RWPE1 (cell line): Measurements from ENCODE around the gene TENM4.

ENCODE experiments used
- CTCF ChIA-PET: fragments of 350-600 bp; sonication (Branson Sonifier 250); formaldehyde crosslinking; extraction: SDS; loops from one replicate; lab custom pipeline; 2021; lab: Yijun Ruan, JAX
- POLR2A ChIA-PET: fragments of 400-600 bp; formaldehyde crosslinking; extraction: SDS; loops from one replicate; lab custom pipeline; 2020; ENCODE audit warnings: antibody characterized with exemption; ENCODE audit not compliant: low non-redundant PET; lab: Yijun Ruan, JAX
- DNase-seq: peaks from one replicate; pipeline ENCODE4 v3.0.0; 2012; ENCODE audit warnings: low spot score
- H3K27ac ChIP-seq: fragments of 450-650 bp; 2 replicates; pipeline ENCODE4 v1.5.1; 2017
- TF ChIP-seq, protein P1 (sequence below): fragments of 450-650 bp; conservative IDR thresholded peaks from 2 replicates; pipeline ENCODE4 v1.5.1; 2017; ENCODE audit warnings: low read depth, mild to moderate bottlenecking

The TENM4 gene

DNA sequence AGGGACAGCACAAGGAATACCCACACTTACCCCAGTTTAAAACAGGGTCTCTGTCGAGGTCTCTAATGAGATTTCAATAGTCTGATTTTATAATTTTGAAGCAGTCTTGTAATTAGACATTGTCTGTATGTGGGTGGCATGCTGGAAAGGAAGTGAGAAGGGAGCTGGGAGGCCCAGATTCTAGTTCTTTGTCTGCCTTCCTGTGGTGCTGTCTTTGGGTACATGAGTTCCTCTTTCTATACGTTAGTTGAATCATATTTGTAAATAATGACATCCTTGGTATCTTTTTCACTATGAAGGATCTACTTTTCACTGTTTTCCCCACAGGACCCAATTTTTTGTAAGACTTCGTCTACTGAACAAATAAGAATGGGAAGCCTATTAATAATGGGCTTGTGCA lies 42.0 kb upstream of the TENM4 start:
- DNase-seq = no peak
- no peak overlapping the region for H3K27ac ChIP-seq
- ChIA-PET CTCF (no interaction called here), POLR2A (no interaction called here)
- TF ChIP-seq, protein P1, sequence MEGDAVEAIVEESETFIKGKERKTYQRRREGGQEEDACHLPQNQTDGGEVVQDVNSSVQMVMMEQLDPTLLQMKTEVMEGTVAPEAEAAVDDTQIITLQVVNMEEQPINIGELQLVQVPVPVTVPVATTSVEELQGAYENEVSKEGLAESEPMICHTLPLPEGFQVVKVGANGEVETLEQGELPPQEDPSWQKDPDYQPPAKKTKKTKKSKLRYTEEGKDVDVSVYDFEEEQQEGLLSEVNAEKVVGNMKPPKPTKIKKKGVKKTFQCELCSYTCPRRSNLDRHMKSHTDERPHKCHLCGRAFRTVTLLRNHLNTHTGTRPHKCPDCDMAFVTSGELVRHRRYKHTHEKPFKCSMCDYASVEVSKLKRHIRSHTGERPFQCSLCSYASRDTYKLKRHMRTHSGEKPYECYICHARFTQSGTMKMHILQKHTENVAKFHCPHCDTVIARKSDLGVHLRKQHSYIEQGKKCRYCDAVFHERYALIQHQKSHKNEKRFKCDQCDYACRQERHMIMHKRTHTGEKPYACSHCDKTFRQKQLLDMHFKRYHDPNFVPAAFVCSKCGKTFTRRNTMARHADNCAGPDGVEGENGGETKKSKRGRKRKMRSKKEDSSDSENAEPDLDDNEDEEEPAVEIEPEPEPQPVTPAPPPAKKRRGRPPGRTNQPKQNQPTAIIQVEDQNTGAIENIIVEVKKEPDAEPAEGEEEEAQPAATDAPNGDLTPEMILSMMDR = no peak

GRCh38 chr11:79481795-79482194 lies 41.0 kb upstream of the TENM4 start:
- DNase-seq = no peak
- POLR2A ChIA-PET = no interaction called here
- no peak overlapping the region for H3K27ac ChIP-seq
- TF ChIP-seq, protein P1 = no peak
- CTCF ChIA-PET = interaction anchor here (0.7 kb wide), 1 partner anchor 608 kb away, joined by 4 read pairs; no protein-coding TSS in a partner anchor

- ChIA-PET POLR2A (no interaction called here), CTCF (no interaction called here)
- TF ChIP-seq, protein P1 = no peak
- no peak for DNase-seq
- no peak overlapping the region for H3K27ac ChIP-seq
These were observed 40.0 kb upstream of the TENM4 start for GRCh38 chr11:79480864-79481263.

DNA sequence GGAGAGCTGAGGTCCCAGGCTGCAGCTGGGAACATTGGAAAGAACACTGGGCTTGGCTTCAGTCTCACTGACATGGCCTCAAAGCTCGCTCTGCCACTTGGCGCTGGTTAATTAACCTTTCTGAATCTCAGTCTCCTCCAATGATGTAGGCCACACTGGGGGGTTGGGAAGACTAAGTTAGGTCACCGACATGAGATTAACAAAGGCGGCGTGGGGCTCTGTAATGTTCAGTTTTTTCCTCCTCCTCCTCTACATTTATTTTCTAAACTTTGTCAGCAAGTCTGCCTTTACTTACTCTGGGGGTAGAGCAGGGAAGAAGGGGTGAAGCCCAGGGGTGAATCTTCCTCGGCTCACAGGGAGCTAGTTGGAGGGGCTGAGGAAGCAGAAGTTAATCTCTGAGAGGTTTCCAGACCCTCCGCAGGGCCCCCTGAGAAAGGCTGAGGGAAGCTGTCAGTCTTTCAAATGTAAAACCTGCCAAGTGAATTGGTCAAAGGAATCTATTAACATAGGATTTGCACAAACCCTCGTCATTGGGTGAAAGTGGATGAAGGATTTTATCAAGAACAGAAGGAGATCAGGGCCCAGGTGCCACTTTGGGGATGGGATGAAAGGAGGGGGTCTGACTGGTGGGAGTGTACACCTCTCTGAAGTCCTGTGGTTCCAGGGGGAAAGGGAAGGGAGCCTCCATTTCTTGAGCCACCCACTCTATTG lies 32.1 kb upstream of the TENM4 start:
- CTCF ChIA-PET = interaction anchor here (0.7 kb wide), 1 partner anchor 193 kb away, joined by 3 read pairs; no protein-coding TSS in a partner anchor
- no peak overlapping the region for H3K27ac ChIP-seq

GRCh38 chr11:79471071-79471844 lies 30.4 kb upstream of the TENM4 start:
- no peak overlapping the region for H3K27ac ChIP-seq
- POLR2A ChIA-PET = no interaction called here
- DNase-seq = no peak
- TF ChIP-seq, protein P1 = no peak
- CTCF ChIA-PET = no interaction called here

More for the DNA sequence above, 32.1 kb upstream of the TENM4 start:
- POLR2A ChIA-PET = no interaction called here
- TF ChIP-seq, protein P1 = no peak
- DNase-seq = no peak

GRCh38 chr11:79470161-79470560 lies 29.3 kb upstream of the TENM4 start:
- ChIA-PET POLR2A (no interaction called here), CTCF (no interaction called here)
- no peak overlapping the region for H3K27ac ChIP-seq
- DNase-seq = no peak
- TF ChIP-seq, protein P1 = no peak
